IPS-15b (cell line): ENCODE measurements around the gene METTL23.
"Not testable (repeated sequence)": the region's sequence is repeated elsewhere in the genome, so short reads cannot be mapped to it uniquely, and the experiment has no call there.

Source experiments
- H3K27me3 ChIP-seq: one replicate; pipeline ENCODE4 v1.6.1; 2013; ENCODE audit warnings: low read length; ENCODE audit not compliant: control insufficient read depth, insufficient read depth
- H3K36me3 ChIP-seq: one replicate; pipeline ENCODE4 v1.6.1; 2013; ENCODE audit warnings: low read length; ENCODE audit not compliant: control insufficient read depth, insufficient read depth
- H3K4me1 ChIP-seq: one replicate; pipeline ENCODE4 v1.6.1; 2013; ENCODE audit warnings: mild to moderate bottlenecking, low read length; ENCODE audit not compliant: control insufficient read depth, insufficient read depth
- H3K4me3 ChIP-seq: one replicate; pipeline ENCODE4 v1.5.1; 2013; ENCODE audit warnings: low read depth, low read length
- H3K9ac ChIP-seq: one replicate; pipeline ENCODE4 v1.6.1; 2013; ENCODE audit warnings: low read depth, mild to moderate bottlenecking, low read length
- H3K9me3 ChIP-seq: one replicate; pipeline ENCODE4 v1.6.1; 2013; ENCODE audit warnings: mild to moderate bottlenecking, low read length; ENCODE audit not compliant: control insufficient read depth, insufficient read depth

The METTL23 gene

GRCh38 chr17:76709077-76709950 lies 17.3 kb upstream of the METTL23 start:
- no peaks in the 10 kb centered on the region for H3K36me3 ChIP-seq
- H3K9ac ChIP-seq, result no peak overlapping the region

DNA sequence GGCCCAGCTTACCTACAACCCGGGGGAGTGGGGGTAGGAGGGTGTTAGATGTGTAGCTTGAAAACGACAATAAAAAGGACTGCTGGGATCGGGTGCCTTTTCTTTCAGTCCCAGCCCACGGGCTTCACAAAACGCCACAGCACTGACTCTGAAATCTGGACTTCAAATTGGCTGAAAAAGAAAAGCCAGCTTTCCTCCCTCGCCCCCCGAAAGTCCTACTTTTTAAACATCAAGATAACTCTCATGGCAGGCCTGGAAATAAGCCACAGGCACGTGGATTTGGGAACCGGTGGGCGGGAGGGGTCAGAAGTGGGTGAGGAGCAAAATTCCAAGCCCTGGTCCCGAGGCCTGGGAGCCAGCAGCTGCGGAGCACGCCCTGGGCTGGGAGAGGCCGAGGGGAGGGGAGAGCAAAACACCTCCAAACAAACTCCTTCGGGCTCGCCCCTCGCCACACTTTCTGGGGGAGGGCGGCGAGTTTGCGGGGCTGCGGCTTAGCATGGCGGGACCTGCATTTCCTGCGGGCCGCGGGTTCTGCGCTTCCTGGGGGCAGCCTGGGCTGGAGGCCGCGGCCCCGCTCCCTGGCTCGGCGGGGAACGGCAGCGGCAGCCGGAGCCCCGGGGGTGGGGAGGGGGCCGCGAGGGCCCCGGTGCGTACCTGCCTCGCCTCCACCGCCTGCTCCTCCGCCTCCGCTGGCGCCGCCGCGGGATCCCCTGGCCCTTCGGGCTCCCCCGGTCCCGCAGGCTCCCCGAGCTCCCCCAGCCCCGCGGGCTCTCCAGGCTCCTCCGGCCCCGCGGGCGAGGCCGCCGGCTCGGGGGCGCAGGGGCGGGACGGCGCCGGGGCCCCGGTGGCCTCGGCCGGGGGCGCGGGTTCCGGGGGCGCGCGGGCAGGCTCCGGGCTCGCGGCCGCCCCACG lies 16.4 kb upstream of the METTL23 start:
- Histone ChIP-seq H3K4me3 (peak overlapping the region; percentile 63), H3K27me3 (peaks cover 22% of the 10 kb centered on the region), H3K4me1 (peaks cover 13% of the 10 kb centered on the region)
- H3K9ac ChIP-seq, H3K9me3 ChIP-seq, H3K36me3 ChIP-seq: not testable (repeated sequence)

More at GRCh38 chr17:76709077-76709950, 17.3 kb upstream of the METTL23 start:
- H3K4me1 ChIP-seq, result peaks cover 13% of the 10 kb centered on the region
- peak overlapping the region; percentile 63 for H3K4me3 ChIP-seq
- no peaks in the 10 kb centered on the region for H3K9me3 ChIP-seq
- peaks cover 22% of the 10 kb centered on the region for H3K27me3 ChIP-seq

- H3K4me1 ChIP-seq, result peaks cover 13% of the 10 kb centered on the region
- H3K4me3 ChIP-seq, result peak within 1 kb of the TSS; percentile 63
- no peaks in the 10 kb centered on the region for H3K36me3 ChIP-seq
- no peaks in the 10 kb centered on the region for H3K9me3 ChIP-seq
- no peak within 1 kb of the TSS for H3K9ac ChIP-seq
- H3K27me3 ChIP-seq, result peaks cover 22% of the 10 kb centered on the region
Measured at GRCh38 chr17:76710863-76711611, 15.6 kb upstream of the METTL23 start, which contains the start of gene MXRA7. MXRA7 (minus strand) TSS chr17:76710965; CDS start chr17:76710946, 19 bp downstream.

DNA sequence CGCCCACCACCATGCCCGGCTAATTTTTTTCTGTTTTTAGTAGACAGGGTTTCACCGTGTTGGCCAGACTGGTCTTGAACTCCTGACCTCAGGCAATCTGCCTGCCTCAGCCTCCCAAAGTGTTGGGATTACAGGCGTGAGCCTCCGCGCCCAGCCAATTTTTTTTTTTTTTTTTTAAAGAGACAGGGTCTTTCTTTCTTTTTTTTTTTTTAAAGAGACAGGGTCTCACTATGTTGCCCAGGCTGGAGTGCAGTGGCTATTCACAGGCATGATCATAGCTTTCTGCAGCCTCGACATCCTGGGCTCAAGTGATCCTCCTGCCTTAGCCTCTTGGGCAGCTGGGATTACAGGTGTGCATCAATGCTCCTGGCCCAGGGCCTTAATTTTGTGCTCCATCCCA lies 14.3 kb upstream of the METTL23 start:
- not testable (repeated sequence) for H3K9ac ChIP-seq, H3K36me3 ChIP-seq, H3K9me3 ChIP-seq, H3K4me3 ChIP-seq
- Histone ChIP-seq H3K4me1 (peaks cover 13% of the 10 kb centered on the region), H3K27me3 (peaks cover 22% of the 10 kb centered on the region)

DNA sequence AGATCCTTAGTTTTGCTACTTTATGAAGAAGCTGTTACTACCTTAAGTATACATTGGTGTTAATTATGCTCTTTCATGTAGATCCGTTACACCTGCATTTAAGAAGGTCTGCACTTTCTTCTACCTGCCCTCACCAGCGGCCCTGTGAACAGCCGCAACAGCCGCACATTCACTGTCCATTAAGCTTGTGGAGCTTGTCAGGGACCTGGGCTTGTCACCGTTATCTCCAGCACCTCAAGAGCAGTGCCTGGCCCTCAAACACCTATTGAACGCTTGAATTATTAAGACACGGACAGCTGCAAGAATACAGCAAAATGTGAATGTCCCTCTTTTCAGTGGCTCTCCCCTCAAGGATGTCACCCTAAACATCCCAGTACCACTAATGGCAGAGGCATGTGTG lies 12.9 kb upstream of the METTL23 start:
- Histone ChIP-seq H3K9me3 (no peaks in the 10 kb centered on the region), H3K27me3 (peaks cover 15% of the 10 kb centered on the region), H3K4me3 (no peak overlapping the region), H3K9ac (no peak overlapping the region), H3K36me3 (peaks cover 8% of the 10 kb centered on the region), H3K4me1 (peaks cover 3% of the 10 kb centered on the region)

DNA sequence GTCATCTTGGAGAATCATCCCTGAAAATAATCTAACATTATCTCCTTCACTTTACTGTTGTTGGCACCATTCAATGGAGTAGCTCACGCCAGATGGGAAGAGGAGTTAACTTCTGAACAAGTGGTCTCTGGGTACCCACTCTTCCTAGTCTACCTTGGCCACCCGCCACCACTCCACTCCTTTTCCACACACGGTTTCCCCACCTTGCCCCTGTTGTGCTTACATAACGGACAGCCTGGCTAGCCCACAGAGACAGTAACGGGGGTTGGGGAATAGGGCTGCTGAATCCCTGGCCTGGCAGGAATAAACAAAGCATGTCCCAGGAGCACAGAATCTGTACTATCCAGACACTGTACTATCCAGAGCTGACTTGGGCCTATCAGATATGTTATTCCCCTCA lies 12.3 kb upstream of the METTL23 start:
- no peak overlapping the region for H3K9ac ChIP-seq
- H3K4me3 ChIP-seq, result no peak overlapping the region
- H3K36me3 ChIP-seq, result peaks cover 9% of the 10 kb centered on the region
- peaks cover 9% of the 10 kb centered on the region for H3K27me3 ChIP-seq
- H3K4me1 ChIP-seq, result no peaks in the 10 kb centered on the region
- no peaks in the 10 kb centered on the region for H3K9me3 ChIP-seq

- Histone ChIP-seq H3K4me1 (no peaks in the 10 kb centered on the region), H3K9me3 (no peaks in the 10 kb centered on the region), H3K27me3 (peaks cover 3% of the 10 kb centered on the region), H3K9ac (no peak overlapping the region), H3K4me3 (no peak overlapping the region), H3K36me3 (peaks cover 10% of the 10 kb centered on the region)
Measured at GRCh38 chr17:76714822-76715495, 11.7 kb upstream of the METTL23 start.

DNA sequence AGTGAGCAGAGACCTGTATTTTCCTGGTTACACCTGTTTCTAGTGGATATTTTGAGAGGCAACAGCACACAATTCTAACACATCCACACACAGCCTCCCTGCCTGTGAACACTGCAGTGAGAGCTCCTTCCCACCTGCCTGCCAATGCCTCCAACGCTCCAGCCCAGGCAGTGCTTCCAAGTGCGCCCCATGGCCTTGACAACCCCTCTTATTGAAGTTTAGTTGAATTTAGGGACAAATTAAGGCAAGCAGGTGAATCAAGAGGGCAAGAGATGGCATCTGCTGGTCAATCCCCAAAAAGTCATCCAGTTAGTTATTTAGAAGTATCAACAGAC lies 11.2 kb upstream of the METTL23 start:
- Histone ChIP-seq H3K4me3 (no peak overlapping the region), H3K36me3 (peaks cover 15% of the 10 kb centered on the region), H3K27me3 (no peaks in the 10 kb centered on the region), H3K4me1 (no peaks in the 10 kb centered on the region), H3K9ac (no peak overlapping the region), H3K9me3 (no peaks in the 10 kb centered on the region)

DNA sequence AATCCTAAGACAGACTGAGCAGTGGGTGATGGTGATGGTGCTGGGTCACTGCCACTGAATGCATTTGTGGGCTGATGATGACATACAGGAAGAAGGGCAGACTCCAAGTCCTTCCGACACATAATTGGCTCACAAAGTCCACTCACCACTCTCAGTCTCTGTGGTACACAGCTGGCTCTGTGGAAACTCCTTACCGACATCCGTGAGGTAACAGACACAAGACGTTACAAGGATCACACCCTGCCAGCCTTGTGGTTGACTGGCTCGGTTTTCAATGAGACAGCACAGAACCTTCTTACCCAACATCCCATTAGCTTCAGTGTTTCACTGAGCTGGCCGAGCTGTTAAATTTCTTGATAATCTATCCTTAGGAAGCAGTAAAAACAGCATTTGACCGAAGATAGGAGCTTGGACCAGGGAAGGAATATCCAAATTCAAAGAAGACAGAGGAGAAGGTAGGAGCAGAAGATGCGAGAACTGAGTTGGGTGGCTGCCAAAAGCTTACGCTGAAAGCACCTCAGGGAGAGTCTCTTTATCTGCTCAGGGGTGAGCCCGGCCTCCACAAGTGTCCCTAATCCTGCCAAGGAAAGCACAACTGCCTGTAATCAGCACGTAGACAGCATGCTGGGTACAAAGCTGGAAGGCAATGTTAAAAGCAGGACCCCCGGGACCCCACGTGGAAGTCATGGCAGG lies 10.3 kb upstream of the METTL23 start:
- H3K4me1 ChIP-seq, result no peaks in the 10 kb centered on the region
- H3K9ac ChIP-seq, result no peak overlapping the region
- H3K36me3 ChIP-seq, result peaks cover 21% of the 10 kb centered on the region
- no peak overlapping the region for H3K4me3 ChIP-seq
- no peaks in the 10 kb centered on the region for H3K27me3 ChIP-seq
- H3K9me3 ChIP-seq, result no peaks in the 10 kb centered on the region

GRCh38 chr17:76716839-76717215 lies 9.8 kb upstream of the METTL23 start:
- no peaks in the 10 kb centered on the region for H3K27me3 ChIP-seq
- no peak overlapping the region for H3K9ac ChIP-seq
- no peaks in the 10 kb centered on the region for H3K9me3 ChIP-seq
- H3K4me1 ChIP-seq, result no peaks in the 10 kb centered on the region
- H3K4me3 ChIP-seq, result no peak overlapping the region
- H3K36me3 ChIP-seq, result peaks cover 26% of the 10 kb centered on the region
